Measurements from ENCODE around the gene AGAP5. TPM values are rescaled to one million over a fixed set of nuclear protein-coding genes. Genes with fewer than 3 reads are reported as not detected.
A peak's percentile ranks its signal among the peaks of the same experiment; 100 is the strongest.

Gene AGAP5
- total and polyA plus RNA-seq, 2 of the 8 experiments (the other 6 are each of a cell fraction or from before 2014, with no cell fraction given): 5.4 to 6.0 TPM

- TF ChIP-seq CHD7 (IDR thresholded peaks at IDR 0.05; ENCODE audit: insufficient replicate concordance, low read length) (no peak), YY1 (IDR thresholded peaks at IDR 0.05; ENCODE audit: low read depth, low read length) (no peak), EZH2 (IDR thresholded peaks at IDR 0.05; ENCODE audit: low read depth, low read length, severe bottlenecking) (no peak), CBX8 (IDR thresholded peaks at IDR 0.05; ENCODE audit: borderline replicate concordance, low read depth, low read length) (no peak), BCL11A (IDR thresholded peaks at IDR 0.05; ENCODE audit: low read depth in 2 of 2, low read length in 2 of 2) (no peak), TEAD4 (IDR thresholded peaks at IDR 0.05; ENCODE audit: low read depth, low read length) (no peak), CHD1 (IDR thresholded peaks at IDR 0.05; ENCODE audit: low read depth, low read length) (no peak), SP1 (IDR thresholded peaks at IDR 0.05; ENCODE audit: low read depth, low read length) (0 out of 2 replicates have a peak, but pooled peaks have one; percentile 19), POLR2A (IDR thresholded peaks at IDR 0.05; ENCODE audit: control extremely low read depth in 1 of 2, low read depth in 2 of 2, low read length in 2 of 2) (peak; percentile 64 to 88), KDM1A (IDR thresholded peaks at IDR 0.05; ENCODE audit: borderline replicate concordance, low read length) (no peak), BRCA1 (IDR thresholded peaks at IDR 0.05; ENCODE audit: low read depth, low read length) (no peak)
Measured at GRCh38 chr10:73730153-73730906, 32.4 kb upstream of the AGAP5 start (continued).
